Esophagus (tissue), 2 donors: Measurements from ENCODE around the gene HOXD1. TPM values are rescaled to one million over a fixed set of nuclear protein-coding genes. Genes with fewer than 3 reads are reported as not detected.

Experiments used
- H3K27ac ChIP-seq, 2 donors: one replicate each; pipeline ENCODE4 v1.5.1; 2013; ENCODE audit warnings: low read depth in 2 of 2, mild to moderate bottlenecking in 2 of 2, inconsistent platforms in 1 of 2, low read length in 1 of 2, moderate library complexity in 1 of 2
- H3K27me3 ChIP-seq, 2 donors: one replicate each; pipeline ENCODE4 v1.6.1; 2013; ENCODE audit warnings: low read length in 2 of 2, control low read depth in 1 of 2, mild to moderate bottlenecking in 1 of 2; ENCODE audit not compliant: insufficient read depth in 2 of 2, control insufficient read depth in 1 of 2
- H3K36me3 ChIP-seq, 2 donors: one replicate each; pipeline ENCODE4 v1.6.1; 2013; ENCODE audit warnings: low read length in 1 of 2; ENCODE audit not compliant: control insufficient read depth in 2 of 2, insufficient read depth in 2 of 2
- H3K4me1 ChIP-seq, 2 donors: one replicate each; pipeline ENCODE4 v1.6.1; 2013; ENCODE audit warnings: low read length in 1 of 2; ENCODE audit not compliant: control insufficient read depth in 2 of 2, insufficient read depth in 2 of 2
- H3K4me3 ChIP-seq, 2 donors: one replicate each; pipeline ENCODE4 v1.5.1; 2013; ENCODE audit warnings: low read length in 2 of 2, mild to moderate bottlenecking in 2 of 2, low read depth in 1 of 2, moderate library complexity in 1 of 2
- H3K9me3 ChIP-seq, 2 donors: one replicate each; pipeline ENCODE4 v1.6.1; 2013; ENCODE audit warnings: mild to moderate bottlenecking in 2 of 2, low read depth in 1 of 2, low read length in 1 of 2, moderate library complexity in 1 of 2; ENCODE audit not compliant: control insufficient read depth in 2 of 2, insufficient read depth in 1 of 2
- WGBS, 2 donors: extraction: QIAGEN DNeasy Blood & Tissue Kit; methylation state at CpG; one replicate each; pipeline ENCODE4 v1.1.7; 2013; 5-methylcytosine and 5-hydroxymethylcytosine counted together
- polyA plus RNA-seq, 2 donors: library from polyadenylated mRNA; stranded (reverse); fragments of 200-250 nt; gene quantifications; one replicate each; pipeline ENCODE4 v1.2.3, GENCODE V29; 2013
- donor health status: healthy with polysubstance abuse.
- donor health status: Bipolar disorder and iron deficiency.

The HOXD1 gene
- polyA plus RNA-seq, 2 donors = 0.21 to 0.43 TPM

GRCh38 chr2:176147210-176147799, 41.2 kb upstream of the HOXD1 start:
- H3K4me1 ChIP-seq = peaks cover 0 to 2% of the 10 kb centered on the region in 2 donors
- peaks cover 2 to 12% of the 10 kb centered on the region in 2 donors for H3K9me3 ChIP-seq
- H3K27me3 ChIP-seq = peaks cover 4 to 42% of the 10 kb centered on the region in 2 donors
- H3K36me3 ChIP-seq = no peaks in the 10 kb centered on the region
- WGBS, 2 donors = 32 to 34% methylated on average over 32 of the region's 32 CpGs
- H3K4me3 ChIP-seq = no peak overlapping the region
- H3K27ac ChIP-seq = no peak overlapping the region

- no peak overlapping the region for H3K4me3 ChIP-seq
- 19 to 25% methylated on average over 31 of the region's 31 CpGs for WGBS, 2 donors
- H3K36me3 ChIP-seq = no peaks in the 10 kb centered on the region
- H3K27ac ChIP-seq = no peak overlapping the region
- H3K9me3 ChIP-seq = peaks cover 2 to 12% of the 10 kb centered on the region in 2 donors
- H3K27me3 ChIP-seq = peaks cover 4 to 46% of the 10 kb centered on the region in 2 donors
- peaks cover 0 to 3% of the 10 kb centered on the region in 2 donors for H3K4me1 ChIP-seq
Measured at GRCh38 chr2:176147800-176148496, 40.5 kb upstream of the HOXD1 start.

GRCh38 chr2:176148751-176149421, 39.6 kb upstream of the HOXD1 start:
- no peak overlapping the region for H3K27ac ChIP-seq
- WGBS, 2 donors = 31% methylated on average over 11 of the region's 11 CpGs
- no peaks in the 10 kb centered on the region for H3K36me3 ChIP-seq
- peaks cover 0 to 3% of the 10 kb centered on the region in 2 donors for H3K4me1 ChIP-seq
- peaks cover 2 to 12% of the 10 kb centered on the region in 2 donors for H3K9me3 ChIP-seq
- H3K27me3 ChIP-seq = peaks cover 4 to 49% of the 10 kb centered on the region in 2 donors
- H3K4me3 ChIP-seq = no peak overlapping the region

GRCh38 chr2:176149481-176149938, 39.0 kb upstream of the HOXD1 start:
- Histone ChIP-seq H3K4me3 (no peak overlapping the region), H3K27me3 (peaks cover 4 to 49% of the 10 kb centered on the region in 2 donors), H3K4me1 (peaks cover 0 to 3% of the 10 kb centered on the region in 2 donors), H3K36me3 (no peaks in the 10 kb centered on the region), H3K9me3 (peaks cover 2 to 12% of the 10 kb centered on the region in 2 donors), H3K27ac (no peak overlapping the region)
- WGBS, 2 donors = 32 to 53% methylated on average over 22 of the region's 22 CpGs

GRCh38 chr2:176149939-176150583, 38.4 kb upstream of the HOXD1 start:
- H3K4me1 ChIP-seq = peaks cover 0 to 3% of the 10 kb centered on the region in 2 donors
- peaks cover 4 to 48% of the 10 kb centered on the region in 2 donors for H3K27me3 ChIP-seq
- H3K4me3 ChIP-seq = no peak overlapping the region
- H3K36me3 ChIP-seq = no peaks in the 10 kb centered on the region
- no peak overlapping the region for H3K27ac ChIP-seq
- H3K9me3 ChIP-seq = peaks cover 2 to 12% of the 10 kb centered on the region in 2 donors
- 35 to 50% methylated on average over 24 of the region's 24 CpGs for WGBS, 2 donors

GRCh38 chr2:176150584-176151441, 37.7 kb upstream of the HOXD1 start:
- WGBS, 2 donors = 37 to 53% methylated on average over 14 of the region's 14 CpGs
- H3K4me3 ChIP-seq = no peak overlapping the region
- H3K27me3 ChIP-seq = peaks cover 4 to 44% of the 10 kb centered on the region in 2 donors
- peaks cover 0 to 3% of the 10 kb centered on the region in 2 donors for H3K4me1 ChIP-seq
- H3K9me3 ChIP-seq = peaks cover 2 to 12% of the 10 kb centered on the region in 2 donors
- no peaks in the 10 kb centered on the region for H3K36me3 ChIP-seq
- no peak overlapping the region for H3K27ac ChIP-seq

- H3K27me3 ChIP-seq = peaks cover 4 to 44% of the 10 kb centered on the region in 2 donors
- no peaks in the 10 kb centered on the region for H3K36me3 ChIP-seq
- 14 to 18% methylated on average over 50 to 55 of the region's 55 CpGs for WGBS, 2 donors
- H3K4me1 ChIP-seq = peaks cover 0 to 3% of the 10 kb centered on the region in 2 donors
- H3K4me3 ChIP-seq = peak within 1 kb of the TSS in 1 of 2 donors; percentile 7
- H3K27ac ChIP-seq = no peak within 1 kb of the TSS
- peaks cover 2 to 12% of the 10 kb centered on the region in 2 donors for H3K9me3 ChIP-seq
Measured at GRCh38 chr2:176151442-176152287, 36.8 kb upstream of the HOXD1 start, which contains the start of gene HOXD4. HOXD4 (plus strand) TSS chr2:176151550; CDS start chr2:176151634, 84 bp downstream.
